DOHH2 (cell line): ENCODE measurements around the gene PPP1R26.

ENCODE experiments used
- EZH2phosphoT487 ChIP-seq: fragments of 200-600 bp; sonication (generic); IDR thresholded peaks from 2 replicates; pipeline ENCODE4 v1.6.1; 2017; ENCODE audit warnings: borderline replicate concordance, mild to moderate bottlenecking, antibody characterized with exemption, low read length, moderate library complexity, mixed read lengths
- TF ChIP-seq, protein P1 (sequence below): fragments of 200-600 bp; sonication (generic); IDR thresholded peaks from one replicate; pipeline ENCODE4 v1.5.1; 2014; ENCODE audit warnings: antibody characterized with exemption, mild to moderate bottlenecking, low read depth, low read length; ENCODE audit not compliant: poor library complexity, severe bottlenecking

DNA sequence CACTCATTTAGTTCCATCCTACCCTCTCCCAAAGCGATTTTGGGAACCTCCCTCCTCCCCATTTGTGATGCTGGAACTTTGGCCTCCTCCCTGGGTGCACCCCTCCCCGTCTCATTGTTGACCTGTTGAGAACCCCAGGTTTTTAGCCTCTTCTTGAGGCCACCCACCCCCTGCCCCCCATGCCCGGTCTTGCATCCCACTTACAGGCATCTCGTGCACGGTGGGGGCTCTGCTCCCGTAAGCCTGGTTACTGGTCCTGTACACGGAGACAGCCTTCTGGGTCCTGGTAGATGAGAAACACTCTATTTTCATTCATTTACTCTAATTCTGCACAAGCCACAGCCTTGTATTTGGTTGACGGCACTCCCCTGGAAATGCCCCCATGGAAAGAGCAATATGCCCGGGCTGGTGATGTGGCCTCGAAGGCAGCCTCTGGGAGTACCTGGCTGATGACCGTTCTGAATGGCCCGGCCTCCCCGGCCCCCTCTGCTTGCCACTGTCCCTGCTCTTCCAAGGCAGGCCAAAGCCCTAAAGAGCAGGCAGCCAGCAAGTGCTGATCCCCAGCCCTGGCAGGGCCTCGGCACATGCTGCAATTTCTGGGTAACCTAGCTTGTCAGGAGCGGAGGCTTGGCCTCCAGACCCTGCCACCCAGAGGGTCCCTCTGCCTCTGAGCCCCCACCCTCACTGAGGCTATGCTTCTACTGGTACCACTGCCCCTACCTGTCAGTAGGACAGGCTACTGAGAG is 19.0 kb downstream of the PPP1R26 start:
- TF ChIP-seq, protein P1, sequence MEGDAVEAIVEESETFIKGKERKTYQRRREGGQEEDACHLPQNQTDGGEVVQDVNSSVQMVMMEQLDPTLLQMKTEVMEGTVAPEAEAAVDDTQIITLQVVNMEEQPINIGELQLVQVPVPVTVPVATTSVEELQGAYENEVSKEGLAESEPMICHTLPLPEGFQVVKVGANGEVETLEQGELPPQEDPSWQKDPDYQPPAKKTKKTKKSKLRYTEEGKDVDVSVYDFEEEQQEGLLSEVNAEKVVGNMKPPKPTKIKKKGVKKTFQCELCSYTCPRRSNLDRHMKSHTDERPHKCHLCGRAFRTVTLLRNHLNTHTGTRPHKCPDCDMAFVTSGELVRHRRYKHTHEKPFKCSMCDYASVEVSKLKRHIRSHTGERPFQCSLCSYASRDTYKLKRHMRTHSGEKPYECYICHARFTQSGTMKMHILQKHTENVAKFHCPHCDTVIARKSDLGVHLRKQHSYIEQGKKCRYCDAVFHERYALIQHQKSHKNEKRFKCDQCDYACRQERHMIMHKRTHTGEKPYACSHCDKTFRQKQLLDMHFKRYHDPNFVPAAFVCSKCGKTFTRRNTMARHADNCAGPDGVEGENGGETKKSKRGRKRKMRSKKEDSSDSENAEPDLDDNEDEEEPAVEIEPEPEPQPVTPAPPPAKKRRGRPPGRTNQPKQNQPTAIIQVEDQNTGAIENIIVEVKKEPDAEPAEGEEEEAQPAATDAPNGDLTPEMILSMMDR: no peak
- TF ChIP-seq EZH2phosphoT487: no peak
